ENCODE results near the gene CLEC10A.
"Not testable (repeated sequence)": the region's sequence is repeated elsewhere in the genome, so short reads cannot be mapped to it uniquely, and the experiment has no call there.

DNA sequence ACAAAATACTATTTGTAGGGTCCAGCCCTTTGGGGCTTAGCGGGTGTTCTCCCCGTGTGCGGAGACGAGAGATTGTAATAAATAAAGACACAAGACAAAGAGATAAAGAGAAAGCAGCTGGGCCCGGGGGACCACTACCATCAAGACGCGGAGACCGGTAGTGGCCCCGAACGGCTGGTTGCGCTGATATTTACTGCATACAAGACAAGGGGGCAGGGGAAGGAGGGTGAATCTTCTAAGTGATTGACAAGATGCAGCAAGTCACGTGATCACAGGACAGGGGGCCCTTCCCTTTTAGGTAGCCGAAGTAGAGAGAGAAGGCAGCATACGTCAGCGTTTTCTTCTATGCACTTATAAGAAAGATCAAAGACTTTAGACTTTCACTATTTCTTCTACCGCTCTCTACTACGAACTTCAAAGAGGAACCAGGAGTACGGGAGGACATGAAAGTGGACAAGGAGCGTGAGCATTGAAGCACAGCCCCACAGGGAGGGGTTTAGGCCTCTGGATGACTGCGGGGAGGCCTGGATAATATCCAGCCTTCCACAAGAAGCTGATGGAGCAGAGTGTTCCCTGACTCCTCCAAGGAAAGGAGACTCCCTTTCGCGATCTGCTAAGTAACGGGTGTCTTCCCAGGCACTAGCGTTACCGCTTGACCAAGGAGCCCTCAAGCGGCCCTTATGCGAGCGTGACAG lies 11.4 kb upstream of the CLEC10A start:
- TF ChIP-seq CTCF (conservative IDR thresholded peaks at IDR 0.05); EZH2 (IDR thresholded peaks at IDR 0.05; ENCODE audit: low read depth): not testable (repeated sequence)
